Activated T-cell treated with anti-CD3 and anti-CD28 coated beads for 24 hours (primary cell): ENCODE measurements around the gene SAMD4B.
"Not testable (repeated sequence)": the region's sequence is repeated elsewhere in the genome, so short reads cannot be mapped to it uniquely, and the experiment has no call there.

Experiments used
- DNase-seq: peaks from one replicate; pipeline ENCODE4 v3.0.0-alpha.2; 2020; ENCODE audit warnings: low read depth

The SAMD4B gene

DNA sequence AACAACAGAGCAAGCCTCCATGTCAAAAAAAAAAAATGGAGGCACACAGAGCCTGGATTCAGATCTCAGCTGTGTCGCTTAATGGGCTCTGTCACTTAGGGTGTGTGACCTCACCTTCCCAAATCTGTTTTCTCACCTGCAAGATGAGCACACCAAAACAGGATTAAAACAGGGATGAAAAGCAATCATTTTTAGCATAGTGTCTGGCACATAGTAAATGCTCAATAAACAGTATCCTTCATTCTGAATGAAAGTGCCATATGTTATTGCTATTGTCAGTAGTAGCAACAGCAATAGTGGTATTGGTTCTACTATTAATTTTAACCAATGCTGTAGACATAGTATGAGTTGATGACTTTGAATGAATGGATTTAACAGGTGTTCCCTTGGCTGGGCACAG, 23.3 kb downstream of the SAMD4B start:
- DNase-seq = no peak

GRCh38 chr19:39369200-39369599, 27.0 kb downstream of the SAMD4B start:
- no peak for DNase-seq

DNA sequence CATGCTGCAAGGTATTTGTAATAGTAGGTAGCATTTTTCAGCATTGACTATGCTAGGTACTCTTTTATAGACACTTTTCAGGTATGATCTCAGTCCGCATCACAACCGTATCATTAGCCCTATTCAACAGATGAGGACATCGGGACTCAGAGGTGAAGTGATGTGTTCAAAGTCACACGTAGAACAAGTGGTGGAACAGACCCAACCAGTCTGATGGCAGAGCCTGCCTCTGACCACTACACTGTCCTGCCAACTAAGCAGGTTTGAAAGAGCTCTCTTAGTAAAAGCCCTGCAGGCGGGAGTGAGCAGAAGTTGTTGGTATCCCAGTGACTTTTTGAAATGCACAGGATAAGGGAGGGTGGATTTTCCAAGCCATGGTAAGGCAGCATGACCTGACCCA, 28.5 kb downstream of the SAMD4B start:
- no peak for DNase-seq

DNA sequence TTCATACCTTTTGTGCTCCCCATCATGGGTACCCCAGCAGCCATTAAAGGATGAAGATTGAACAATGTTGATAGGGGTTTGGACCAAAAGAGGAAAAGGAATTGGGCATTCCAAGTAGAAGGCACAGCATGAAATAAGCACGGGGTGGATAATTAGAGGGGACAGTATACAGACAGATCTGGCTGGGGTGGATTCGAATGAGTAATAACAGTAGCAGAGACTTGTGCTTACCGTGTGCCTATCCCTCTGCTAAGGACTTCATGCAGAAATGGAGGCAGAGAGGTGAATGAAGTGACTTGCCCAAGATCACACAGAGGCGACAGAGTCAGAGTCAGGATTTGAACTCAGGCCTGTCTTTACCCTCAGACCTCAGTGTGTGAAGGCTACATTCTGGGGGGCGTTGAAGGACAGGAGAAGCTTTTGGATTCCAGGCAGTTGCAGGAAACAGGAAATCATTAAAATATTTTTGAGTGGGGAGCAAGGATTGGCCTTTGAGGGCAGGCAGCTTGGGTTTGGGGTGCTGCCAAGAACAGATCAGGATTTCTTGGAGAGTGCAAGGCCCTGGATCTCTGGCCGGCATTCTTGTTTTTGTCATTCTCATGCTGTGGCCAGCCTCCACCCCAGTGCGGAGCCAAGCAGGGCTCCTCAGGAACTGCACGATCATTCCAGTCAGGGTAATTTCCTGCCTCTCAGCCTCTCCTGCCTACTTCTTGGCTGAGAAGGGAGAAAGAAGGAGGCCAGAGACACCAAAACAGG, 30.0 kb downstream of the SAMD4B start:
- no peak for DNase-seq

DNA sequence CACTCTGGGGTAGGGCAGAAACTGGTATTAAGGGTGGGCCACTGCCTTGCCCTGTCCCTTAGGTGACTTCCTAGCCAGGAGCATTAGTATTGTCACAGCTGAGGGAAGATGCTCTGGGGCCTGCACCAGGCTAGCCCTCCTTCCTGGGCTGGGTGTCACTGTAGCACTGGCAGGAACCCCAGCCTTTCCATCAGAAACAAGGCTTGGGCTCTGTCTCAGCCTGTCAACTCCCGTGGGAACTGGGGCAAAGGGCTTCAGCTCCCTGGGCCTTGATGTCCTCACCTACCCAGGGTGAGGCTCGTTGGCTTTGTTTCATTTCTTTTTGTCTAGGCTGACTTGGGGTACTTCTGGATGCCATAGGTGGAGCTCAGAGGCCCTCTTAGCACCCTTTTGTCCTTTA, 30.7 kb downstream of the SAMD4B start:
- DNase-seq = no peak

DNA sequence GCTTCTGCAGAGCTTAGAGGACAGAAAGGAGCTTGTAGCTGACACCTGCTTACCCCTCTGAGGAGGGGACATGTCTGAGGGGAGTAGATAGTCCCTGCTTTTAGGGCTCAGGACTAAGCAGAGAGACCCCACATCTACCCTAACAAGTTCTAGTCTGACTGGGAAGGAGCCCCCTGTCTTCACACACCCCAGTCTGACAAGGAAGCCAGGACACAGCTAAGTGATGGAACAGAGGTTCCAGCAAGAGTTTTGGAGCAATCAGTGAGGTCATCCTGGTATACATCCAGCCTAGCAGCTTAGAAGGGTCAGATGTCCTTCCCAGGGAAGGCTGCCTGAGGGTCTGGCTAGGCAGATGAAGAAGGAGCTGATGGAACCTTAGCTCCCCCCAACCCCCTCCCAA, 33.7 kb downstream of the SAMD4B start:
- DNase-seq = no peak

DNA sequence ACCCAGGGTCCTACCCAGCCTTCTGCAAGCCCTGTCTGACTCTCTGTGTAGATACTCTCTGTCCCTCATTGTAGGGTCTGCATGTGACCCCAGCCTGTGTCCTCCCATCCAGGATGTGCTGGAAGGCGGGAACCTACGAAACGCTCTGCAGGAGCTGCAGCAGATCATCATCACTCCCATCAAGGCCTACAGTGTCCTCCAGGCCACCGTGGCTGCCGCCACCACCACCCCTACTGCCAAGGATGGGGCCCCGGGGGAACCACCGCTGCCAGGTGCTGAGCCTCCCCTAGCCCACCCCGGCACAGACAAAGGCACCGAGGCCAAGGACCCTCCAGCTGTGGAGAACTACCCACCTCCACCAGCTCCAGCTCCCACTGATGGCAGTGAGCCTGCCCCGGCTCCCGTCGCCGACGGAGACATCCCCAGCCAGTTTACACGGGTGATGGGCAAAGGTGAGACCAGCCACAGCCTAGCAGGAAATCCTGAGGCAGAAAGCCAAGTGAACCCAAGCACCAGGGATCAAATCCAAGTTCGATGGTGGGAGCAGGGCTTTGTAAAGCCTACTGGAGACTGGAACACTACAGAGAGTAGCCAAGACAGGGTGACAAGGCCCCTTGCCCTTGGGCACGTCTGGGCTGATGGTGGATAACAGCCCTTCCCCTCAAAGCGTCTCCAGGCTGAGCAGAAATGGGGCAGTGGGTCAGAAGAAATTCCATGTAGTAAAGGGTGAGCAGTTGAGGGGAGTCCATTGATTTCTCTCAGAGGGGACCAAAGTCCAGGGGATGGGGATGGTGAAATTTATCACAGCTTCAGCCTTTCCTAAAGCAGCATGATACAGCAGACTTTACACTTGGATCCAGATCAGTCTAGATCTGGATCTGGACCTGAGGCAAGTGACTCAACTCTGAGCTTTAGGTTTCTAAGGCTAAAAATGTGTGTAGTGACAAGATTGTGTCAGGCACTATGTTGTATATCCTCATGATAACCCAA, 35.4 kb downstream of the SAMD4B start:
- DNase-seq = no peak

GRCh38 chr19:39379366-39379765, 37.1 kb downstream of the SAMD4B start:
- DNase-seq = not testable (repeated sequence)

DNA sequence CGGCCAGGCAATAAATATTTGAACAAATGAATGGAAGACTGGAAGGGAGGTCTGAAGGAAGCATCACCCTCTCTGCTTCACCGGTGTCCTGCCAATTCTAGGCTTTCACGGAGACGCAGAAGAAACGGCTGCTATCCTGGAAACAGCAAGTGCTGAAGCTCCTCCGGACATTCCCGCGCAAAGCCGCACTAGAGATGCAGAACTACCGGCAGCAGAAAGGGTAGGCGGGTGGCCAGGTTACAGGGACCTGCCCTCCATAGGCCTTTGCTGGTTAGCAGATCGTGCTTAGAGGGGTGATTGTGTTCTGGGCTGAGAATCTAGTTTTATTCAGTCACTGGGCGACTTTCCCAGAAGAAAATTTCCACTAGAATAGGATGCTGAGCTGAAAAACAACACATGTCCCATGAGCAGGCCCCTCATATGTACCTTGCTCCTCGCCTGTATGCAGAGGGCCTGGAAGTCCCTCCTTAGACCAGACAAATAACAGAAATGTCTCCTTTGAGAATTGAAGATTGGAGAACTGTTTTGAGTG, 37.7 kb downstream of the SAMD4B start:
- DNase-seq = no peak

- no peak for DNase-seq
Measured at GRCh38 chr19:39380521-39381502, 38.6 kb downstream of the SAMD4B start.

DNA sequence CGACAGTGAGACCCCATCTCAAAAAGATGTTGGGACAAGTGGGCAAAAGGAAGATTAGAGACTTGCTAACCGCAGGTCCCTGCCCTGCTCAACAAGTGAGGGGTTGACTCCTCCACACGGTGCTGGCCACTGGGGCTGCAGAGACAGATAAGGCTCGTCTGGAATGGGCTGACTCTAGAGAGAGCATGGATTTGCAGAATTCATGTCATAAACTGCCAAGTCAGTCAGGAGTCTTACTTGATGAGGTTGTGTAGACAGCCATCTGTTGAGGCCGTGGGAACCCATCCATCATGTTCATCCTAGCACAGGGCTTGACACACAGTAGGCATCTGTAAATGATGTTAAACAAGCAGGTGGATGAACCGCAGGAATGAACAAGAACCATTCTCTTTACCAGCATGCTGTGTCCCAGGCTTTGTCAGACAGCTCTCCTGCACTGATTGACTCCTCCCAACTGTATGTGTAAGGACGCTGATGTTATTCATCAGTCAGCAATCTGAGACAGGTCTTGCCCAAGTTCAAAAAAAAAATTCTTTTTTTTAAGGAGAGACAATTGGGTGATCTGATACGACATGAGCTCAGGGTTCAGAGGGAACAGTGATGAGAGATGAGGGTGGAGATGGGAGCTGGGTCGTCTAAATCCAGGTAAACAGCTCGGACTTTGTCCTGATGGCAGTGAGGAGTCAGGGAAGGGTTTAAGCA, 39.8 kb downstream of the SAMD4B start:
- DNase-seq = no peak

DNA sequence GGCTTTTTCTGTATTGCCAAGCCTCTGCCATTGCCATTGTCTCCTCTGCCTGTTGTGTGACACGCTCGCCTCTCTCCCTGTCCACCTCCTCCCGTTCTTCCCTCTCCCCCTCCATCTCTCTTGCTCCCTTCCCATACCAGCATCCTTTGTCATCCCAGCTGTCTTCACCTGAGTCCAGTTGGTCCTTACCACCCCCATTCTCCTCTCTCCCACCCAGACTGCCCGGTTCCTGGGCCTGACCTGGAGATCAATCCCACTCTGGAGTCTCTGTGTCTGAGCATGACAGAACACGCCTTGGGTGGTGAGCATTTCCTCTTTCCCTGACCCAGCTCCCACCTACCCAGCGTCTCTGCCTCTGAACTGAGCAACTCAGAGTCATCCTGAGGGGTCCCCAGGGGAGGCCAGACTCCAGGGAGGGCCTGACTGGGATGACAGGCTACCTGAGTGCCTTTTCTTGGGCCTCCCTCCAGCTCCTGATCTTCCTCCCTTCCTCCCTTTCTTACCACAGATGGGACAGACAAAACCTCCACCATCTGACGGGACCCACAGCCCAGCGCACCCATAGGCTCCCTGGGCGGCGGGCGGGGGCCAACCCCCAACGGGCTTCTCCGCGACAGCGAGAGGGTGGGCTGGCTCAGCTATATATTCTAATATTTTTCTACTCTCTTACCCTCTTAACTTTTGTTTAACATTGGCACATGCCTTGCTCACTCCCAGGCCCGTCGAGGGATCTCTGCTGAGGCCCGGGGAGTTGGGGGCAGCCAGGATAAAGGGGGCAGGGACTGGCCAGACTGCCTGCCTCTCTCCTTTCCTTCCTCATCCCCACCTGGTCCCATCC, 41.0 kb downstream of the SAMD4B start:
- no peak for DNase-seq

- no peak for DNase-seq
Measured at GRCh38 chr19:39384839-39385568, 42.8 kb downstream of the SAMD4B start.

DNA sequence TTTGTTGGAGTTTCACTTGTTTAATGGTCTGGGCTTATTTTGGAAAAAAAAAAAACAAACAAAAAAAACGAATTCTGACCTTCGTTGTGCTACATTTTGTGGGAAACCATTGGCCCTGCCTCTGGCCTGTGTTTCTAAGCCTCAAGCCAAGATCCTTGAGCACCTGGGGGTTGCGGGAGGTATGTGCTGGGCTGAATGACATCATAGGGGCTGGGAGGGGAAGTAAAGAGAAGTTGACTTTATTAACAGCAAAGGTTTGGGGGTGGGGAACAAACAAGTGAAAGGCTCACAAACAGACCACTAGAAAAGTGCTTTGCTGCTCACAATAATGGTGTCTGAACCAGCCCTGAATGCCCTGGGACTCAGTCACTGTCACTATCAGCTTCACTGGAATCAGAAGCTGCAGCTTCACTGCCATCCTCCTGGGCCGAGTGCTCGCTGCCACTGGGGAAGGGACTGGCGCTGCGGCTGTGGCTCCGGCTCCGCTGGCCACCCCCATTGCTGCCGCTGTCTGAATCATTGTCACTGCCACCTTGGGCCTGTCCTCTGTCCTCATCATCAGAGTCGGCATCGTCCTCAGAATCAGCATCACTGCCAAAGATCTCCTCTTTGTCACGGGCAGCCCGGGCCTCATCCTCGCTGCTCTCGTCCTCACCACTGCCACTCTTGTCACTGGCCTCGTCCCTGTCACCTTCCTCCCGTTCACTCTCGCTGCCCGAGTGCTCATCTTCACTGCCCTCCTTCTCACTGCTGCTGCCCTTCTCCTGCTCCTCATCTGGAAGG, 43.6 kb downstream of the SAMD4B start:
- no peak for DNase-seq

DNA sequence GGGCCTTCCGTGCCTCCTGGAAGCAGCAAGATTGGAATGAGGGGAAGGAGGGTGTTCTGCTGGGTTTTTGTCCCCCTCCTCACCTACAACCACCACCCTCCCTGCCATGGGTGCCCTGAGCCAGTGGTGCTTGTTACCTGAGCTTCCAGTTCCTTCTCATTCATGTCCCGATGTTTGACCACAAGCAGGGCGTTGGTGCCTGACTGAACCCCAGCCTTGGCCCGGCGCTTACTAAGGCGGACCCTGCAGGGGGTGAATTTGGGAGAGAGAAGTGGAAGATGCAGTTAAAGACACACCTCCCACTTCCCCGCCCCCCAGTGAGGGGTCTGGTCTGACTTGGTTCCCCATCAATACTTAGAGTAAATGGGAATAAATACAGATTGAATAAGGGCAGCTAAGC, 44.3 kb downstream of the SAMD4B start:
- DNase-seq = no peak

GRCh38 chr19:39388657-39389056, 46.4 kb downstream of the SAMD4B start:
- DNase-seq = no peak

- DNase-seq = no peak
Measured at GRCh38 chr19:39389631-39390414, 47.6 kb downstream of the SAMD4B start.

- peak; percentile 60 for DNase-seq
Measured at GRCh38 chr19:39390451-39390750, 48.2 kb downstream of the SAMD4B start.
